ENCODE data around the gene TMEM151A. TPM values are rescaled to one million over a fixed set of nuclear protein-coding genes. Genes with fewer than 3 reads are reported as not detected.
"Not testable (repeated sequence)": the region's sequence is repeated elsewhere in the genome, so short reads cannot be mapped to it uniquely, and the experiment has no call there.

TMEM151A gene
- total and polyA plus RNA-seq, 4 donors = 0.13 TPM; not detected in 3

DNA sequence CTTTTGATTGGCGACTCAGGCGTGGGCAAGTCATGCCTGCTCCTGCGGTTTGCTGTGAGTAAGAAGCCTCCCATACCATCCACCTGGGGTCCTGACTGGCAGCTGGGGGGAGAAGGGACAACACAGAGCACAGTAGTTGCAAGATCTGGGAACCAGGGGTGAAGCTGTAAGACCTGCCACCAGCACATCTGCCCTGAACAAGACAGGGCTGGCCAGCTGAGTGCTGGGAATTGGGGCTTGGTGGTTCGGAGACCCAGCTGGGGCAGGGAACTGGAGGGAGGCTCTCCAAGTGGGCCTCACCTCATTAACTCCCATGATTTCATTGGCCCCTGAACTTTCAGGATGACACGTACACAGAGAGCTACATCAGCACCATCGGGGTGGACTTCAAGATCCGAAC lies 19.9 kb upstream of the TMEM151A start:
- intact Hi-C loops (cut with DNase I) = no loop called here
- Histone ChIP-seq H3K27me3 (ENCODE audit: control insufficient read depth in 1 of 2, insufficient read depth in 2 of 2, low read length in 1 of 2) (no peaks in the 10 kb centered on the region), H3K36me3 (ENCODE audit: control insufficient read depth in 1 of 2, insufficient read depth in 2 of 2, low read length in 1 of 2) (peaks cover 2 to 10% of the 10 kb centered on the region in 2 donors), H3K27ac (ENCODE audit: low read depth in 1 of 2, low read length in 2 of 2) (no peak overlapping the region), H3K9me3 (ENCODE audit: control insufficient read depth, low read length) (no peaks in the 10 kb centered on the region), H3K4me3 (ENCODE audit: low read length in 2 of 2) (no peak overlapping the region), H3K4me1 (ENCODE audit: control insufficient read depth in 1 of 2, insufficient read depth in 2 of 2, low read length in 2 of 2) (peaks cover 0 to 2% of the 10 kb centered on the region in 2 donors)
- ATAC-seq (ENCODE audit: low FRiP score) (no peak), DNase-seq (no peak)
- 87 to 89% methylated on average over 7 of the region's 7 CpGs for WGBS, 2 donors

- ATAC-seq (ENCODE audit: low FRiP score) (no peak), DNase-seq (no peak)
- Histone ChIP-seq H3K9me3 (ENCODE audit: control insufficient read depth, low read length) (no peaks in the 10 kb centered on the region), H3K27me3 (ENCODE audit: control insufficient read depth in 1 of 2, insufficient read depth in 2 of 2, low read length in 1 of 2) (no peaks in the 10 kb centered on the region), H3K4me3 (ENCODE audit: low read length in 2 of 2) (no peak overlapping the region), H3K36me3 (ENCODE audit: control insufficient read depth in 1 of 2, insufficient read depth in 2 of 2, low read length in 1 of 2) (peaks cover 2 to 10% of the 10 kb centered on the region in 2 donors), H3K4me1 (ENCODE audit: control insufficient read depth in 1 of 2, insufficient read depth in 2 of 2, low read length in 2 of 2) (no peaks in the 10 kb centered on the region), H3K27ac (ENCODE audit: low read depth in 1 of 2, low read length in 2 of 2) (no peak overlapping the region)
- WGBS, 2 donors = 80 to 89% methylated on average over 2 of the region's 2 CpGs
- intact Hi-C loops (cut with DNase I) = no loop called here
These were observed 19.1 kb upstream of the TMEM151A start for GRCh38 chr11:66272596-66272995.

- WGBS, 2 donors = 18 to 50% methylated on average over 1 of the region's 1 CpG
- Histone ChIP-seq H3K27me3 (ENCODE audit: control insufficient read depth in 1 of 2, insufficient read depth in 2 of 2, low read length in 1 of 2) (no peaks in the 10 kb centered on the region), H3K36me3 (ENCODE audit: control insufficient read depth in 1 of 2, insufficient read depth in 2 of 2, low read length in 1 of 2) (peaks cover 2 to 10% of the 10 kb centered on the region in 2 donors), H3K4me1 (ENCODE audit: control insufficient read depth in 1 of 2, insufficient read depth in 2 of 2, low read length in 2 of 2) (no peaks in the 10 kb centered on the region), H3K27ac (ENCODE audit: low read depth in 1 of 2, low read length in 2 of 2) (no peak overlapping the region), H3K4me3 (ENCODE audit: low read length in 2 of 2) (no peak overlapping the region), H3K9me3 (ENCODE audit: control insufficient read depth, low read length) (no peaks in the 10 kb centered on the region)
- intact Hi-C loops (cut with DNase I) = no loop called here
- DNase-seq (no peak), ATAC-seq (ENCODE audit: low FRiP score) (no peak)
These were observed 17.5 kb upstream of the TMEM151A start for GRCh38 chr11:66274219-66274618.

- DNase-seq = no peak
- intact Hi-C loops (cut with DNase I) = no loop called here
- no peak overlapping the region for H3K27ac ChIP-seq (ENCODE audit: low read depth in 1 of 2, low read length in 2 of 2)
- ATAC-seq (ENCODE audit: low FRiP score) = no peak
- no peaks in the 10 kb centered on the region for H3K4me1 ChIP-seq (ENCODE audit: control insufficient read depth in 1 of 2, insufficient read depth in 2 of 2, low read length in 2 of 2)
- H3K9me3 ChIP-seq (ENCODE audit: control insufficient read depth, low read length) = no peaks in the 10 kb centered on the region
- H3K36me3 ChIP-seq (ENCODE audit: control insufficient read depth in 1 of 2, insufficient read depth in 2 of 2, low read length in 1 of 2) = peaks cover 2 to 10% of the 10 kb centered on the region in 2 donors
- no peaks in the 10 kb centered on the region for H3K27me3 ChIP-seq (ENCODE audit: control insufficient read depth in 1 of 2, insufficient read depth in 2 of 2, low read length in 1 of 2)
- H3K4me3 ChIP-seq (ENCODE audit: low read length in 2 of 2) = no peak overlapping the region
- WGBS, 2 donors = 87 to 88% methylated on average over 8 of the region's 8 CpGs
These were observed 16.3 kb upstream of the TMEM151A start for GRCh38 chr11:66275396-66275795.

GRCh38 chr11:66275984-66276612 lies 15.6 kb upstream of the TMEM151A start:
- peaks cover 2 to 10% of the 10 kb centered on the region in 2 donors for H3K36me3 ChIP-seq (ENCODE audit: control insufficient read depth in 1 of 2, insufficient read depth in 2 of 2, low read length in 1 of 2)
- 76 to 81% methylated on average over 14 of the region's 14 CpGs for WGBS, 2 donors
- ATAC-seq (ENCODE audit: low FRiP score) (no peak), DNase-seq (no peak)
- no peaks in the 10 kb centered on the region for H3K4me1 ChIP-seq (ENCODE audit: control insufficient read depth in 1 of 2, insufficient read depth in 2 of 2, low read length in 2 of 2)
- H3K4me3 ChIP-seq (ENCODE audit: low read length in 2 of 2) = no peak overlapping the region
- no peak overlapping the region for H3K27ac ChIP-seq (ENCODE audit: low read depth in 1 of 2, low read length in 2 of 2)
- no peaks in the 10 kb centered on the region for H3K27me3 ChIP-seq (ENCODE audit: control insufficient read depth in 1 of 2, insufficient read depth in 2 of 2, low read length in 1 of 2)
- intact Hi-C loops (cut with DNase I) = no loop called here
- H3K9me3 ChIP-seq (ENCODE audit: control insufficient read depth, low read length) = no peaks in the 10 kb centered on the region

GRCh38 chr11:66276619-66277018 lies 15.1 kb upstream of the TMEM151A start:
- H3K27ac ChIP-seq (ENCODE audit: low read depth in 1 of 2, low read length in 2 of 2) = not testable (repeated sequence)

DNA sequence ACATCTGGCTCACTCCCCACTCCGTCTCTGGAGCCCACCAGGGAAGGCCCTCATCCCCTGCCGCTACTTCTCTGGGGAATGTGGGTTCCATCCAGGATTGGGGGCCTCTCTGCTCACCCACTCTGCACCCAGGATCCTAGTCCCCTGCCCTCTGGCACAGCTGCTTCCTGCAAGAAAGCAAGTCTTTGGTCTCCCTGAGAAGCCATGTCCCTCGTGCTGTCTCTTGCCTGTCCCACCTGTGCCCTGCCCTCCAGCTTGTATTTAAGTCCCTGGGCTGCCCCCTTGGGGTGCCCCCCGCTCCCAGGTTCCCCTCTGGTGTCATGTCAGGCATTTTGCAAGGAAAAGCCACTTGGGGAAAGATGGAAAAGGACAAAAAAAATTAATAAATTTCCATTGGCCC lies 14.6 kb upstream of the TMEM151A start:
- 70 to 80% methylated on average over 4 of the region's 4 CpGs for WGBS, 2 donors
- H3K4me3 ChIP-seq (ENCODE audit: low read length in 2 of 2); H3K27ac ChIP-seq (ENCODE audit: low read depth in 1 of 2, low read length in 2 of 2); H3K27me3 ChIP-seq (ENCODE audit: control insufficient read depth in 1 of 2, insufficient read depth in 2 of 2, low read length in 1 of 2); H3K4me1 ChIP-seq (ENCODE audit: control insufficient read depth in 1 of 2, insufficient read depth in 2 of 2, low read length in 2 of 2); ATAC-seq (ENCODE audit: low FRiP score); DNase-seq; H3K9me3 ChIP-seq (ENCODE audit: control insufficient read depth, low read length); intact Hi-C loops (cut with DNase I): not testable (repeated sequence)
- H3K36me3 ChIP-seq (ENCODE audit: control insufficient read depth in 1 of 2, insufficient read depth in 2 of 2, low read length in 1 of 2) = peaks cover 2 to 10% of the 10 kb centered on the region in 2 donors

More at GRCh38 chr11:66276619-66277018, 15.1 kb upstream of the TMEM151A start:
- DNase-seq; H3K9me3 ChIP-seq (ENCODE audit: control insufficient read depth, low read length); H3K4me3 ChIP-seq (ENCODE audit: low read length in 2 of 2); ATAC-seq (ENCODE audit: low FRiP score); H3K4me1 ChIP-seq (ENCODE audit: control insufficient read depth in 1 of 2, insufficient read depth in 2 of 2, low read length in 2 of 2); intact Hi-C loops (cut with DNase I); H3K27me3 ChIP-seq (ENCODE audit: control insufficient read depth in 1 of 2, insufficient read depth in 2 of 2, low read length in 1 of 2): not testable (repeated sequence)
- 67 to 77% methylated on average over 5 to 13 of the region's 13 CpGs for WGBS, 2 donors
- H3K36me3 ChIP-seq (ENCODE audit: control insufficient read depth in 1 of 2, insufficient read depth in 2 of 2, low read length in 1 of 2) = peaks cover 2 to 10% of the 10 kb centered on the region in 2 donors

DNA sequence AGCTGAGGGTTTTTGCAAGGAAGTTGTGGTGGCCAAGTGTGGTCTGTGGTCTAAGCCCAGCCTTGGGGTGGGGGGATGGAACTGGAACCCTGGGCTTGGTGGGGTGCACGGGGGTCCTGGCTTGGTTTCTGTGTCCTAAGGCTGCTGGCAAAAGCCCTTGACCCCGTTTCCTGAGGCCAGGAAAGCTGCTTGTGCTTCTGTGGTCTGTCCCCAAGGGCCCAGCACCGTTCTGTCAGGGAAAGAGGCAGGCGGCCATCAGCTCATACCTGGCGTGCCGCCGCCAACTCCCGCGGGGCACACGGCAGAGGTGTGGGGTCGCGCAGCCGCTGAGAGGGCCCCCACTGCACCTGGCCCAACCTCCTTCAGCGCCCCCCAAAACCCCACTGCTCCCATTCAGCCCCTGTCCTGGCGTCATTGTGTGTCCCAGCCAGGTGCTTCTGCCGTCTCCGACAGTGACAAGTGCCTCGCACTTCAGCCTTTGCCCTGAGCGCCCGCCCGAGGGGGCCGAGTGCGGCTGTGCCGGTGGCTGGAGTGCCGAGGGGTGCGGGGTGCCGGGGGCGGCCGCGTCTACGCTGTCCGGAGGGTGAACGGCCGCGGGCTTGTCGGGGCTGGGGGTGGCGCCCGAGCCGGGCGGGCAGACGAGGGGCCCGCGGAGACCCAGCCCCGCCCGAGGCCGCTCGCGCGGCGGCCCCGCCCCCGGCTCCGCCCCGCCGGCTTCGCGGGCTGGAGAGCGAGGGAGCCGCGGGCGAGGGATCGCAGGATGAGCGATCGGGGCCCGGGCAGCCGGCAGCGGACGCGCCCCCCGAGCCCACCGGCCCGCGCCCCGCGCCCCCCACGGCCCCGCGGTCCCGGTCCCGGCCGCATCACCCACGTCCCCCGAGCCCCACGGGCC lies 14.0 kb upstream of the TMEM151A start, which contains the start of gene CNIH2:
Gene CNIH2, plus strand, starts transcription at position 705 of the 892 bp plus-strand sequence. CDS start 282 bp downstream, outside the sequence.
- 7 to 9% methylated on average over 60 to 84 of the region's 84 CpGs for WGBS, 2 donors
- Histone ChIP-seq H3K27me3 (ENCODE audit: control insufficient read depth in 1 of 2, insufficient read depth in 2 of 2, low read length in 1 of 2) (no peaks in the 10 kb centered on the region), H3K4me3 (ENCODE audit: low read length in 2 of 2) (no peak within 1 kb of the TSS), H3K27ac (ENCODE audit: low read depth in 1 of 2, low read length in 2 of 2) (no peak within 1 kb of the TSS), H3K36me3 (ENCODE audit: control insufficient read depth in 1 of 2, insufficient read depth in 2 of 2, low read length in 1 of 2) (peaks cover 2 to 6% of the 10 kb centered on the region in 2 donors), H3K4me1 (ENCODE audit: control insufficient read depth in 1 of 2, insufficient read depth in 2 of 2, low read length in 2 of 2) (no peaks in the 10 kb centered on the region), H3K9me3 (ENCODE audit: control insufficient read depth, low read length) (no peaks in the 10 kb centered on the region)
- ATAC-seq (ENCODE audit: low FRiP score) = no peak
- intact Hi-C loops (cut with DNase I) = no loop called here
- DNase-seq = no peak

Measured in aorta (tissue), 5 donors.